Retinal pigment epithelial cell (primary cell): Measurements from ENCODE around the gene BICRAL.

Experiments
- DNase-seq: peaks from one replicate; pipeline ENCODE4 v3.0.0-alpha.2; 2010; ENCODE audit warnings: low read depth
- H3K4me3 ChIP-seq: 2 replicates; pipeline ENCODE4 v1.5.1; 2011; ENCODE audit warnings: mild to moderate bottlenecking, low read length, control low read depth, moderate library complexity
- CTCF ChIP-seq: conservative IDR thresholded peaks from 2 replicates; pipeline ENCODE4 v1.5.1; 2011; ENCODE audit warnings: low read depth, low read length, control low read depth, inconsistent platforms

BICRAL gene

GRCh38 chr6:42851599-42851998, 69.7 kb downstream of the BICRAL start:
- no peak for TF ChIP-seq CTCF
- DNase-seq: no peak
- H3K4me3 ChIP-seq: no peak overlapping the region

- no peak overlapping the region for H3K4me3 ChIP-seq
- DNase-seq: no peak
- TF ChIP-seq CTCF: no peak
Measured at GRCh38 chr6:42860036-42860435, 78.2 kb downstream of the BICRAL start.

DNA sequence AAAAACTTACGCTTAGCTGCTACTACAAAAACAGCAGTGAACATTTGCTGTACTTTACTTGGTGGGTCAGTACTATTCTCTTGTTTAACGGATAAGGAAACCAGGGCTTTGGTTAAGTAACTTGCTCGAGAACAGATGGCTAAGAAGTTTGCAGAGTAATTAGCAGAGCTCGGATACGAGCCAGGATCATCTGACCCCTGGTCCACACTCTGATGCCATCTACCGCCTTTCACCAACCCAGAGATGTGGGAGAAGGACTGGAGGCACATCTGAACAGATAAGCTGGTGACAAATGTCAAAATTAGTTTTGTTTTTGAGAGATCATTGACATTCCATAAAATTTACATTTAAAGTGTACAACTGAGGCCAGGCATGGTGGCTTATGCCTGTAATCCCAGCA, 78.6 kb downstream of the BICRAL start:
- TF ChIP-seq CTCF: no peak
- H3K4me3 ChIP-seq: no peak overlapping the region
- DNase-seq: no peak

DNA sequence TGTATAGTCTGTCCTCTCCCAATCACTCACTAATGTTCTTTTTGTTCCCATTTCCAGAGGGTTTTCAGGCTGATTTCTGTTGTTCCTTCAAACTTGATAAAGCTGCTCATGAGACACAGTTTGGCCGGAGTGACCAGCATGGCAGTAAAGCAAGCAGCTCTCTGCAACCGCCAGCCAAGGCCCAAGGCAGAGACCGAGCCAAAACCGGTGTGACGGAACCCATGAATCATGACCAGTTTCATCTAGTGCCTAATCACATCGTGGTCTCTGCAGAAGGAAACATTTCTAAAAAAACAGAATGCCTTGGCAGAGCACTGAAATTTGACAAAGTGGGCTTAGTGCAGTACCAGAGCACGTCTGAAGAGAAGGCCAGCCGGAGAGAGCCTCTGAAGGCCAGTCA, 82.8 kb downstream of the BICRAL start:
- no peak for DNase-seq
- H3K4me3 ChIP-seq: no peak overlapping the region
- TF ChIP-seq CTCF: no peak

GRCh38 chr6:42870145-42870936, 88.5 kb downstream of the BICRAL start:
- TF ChIP-seq CTCF: no peak
- no peak overlapping the region for H3K4me3 ChIP-seq
- no peak for DNase-seq

DNA sequence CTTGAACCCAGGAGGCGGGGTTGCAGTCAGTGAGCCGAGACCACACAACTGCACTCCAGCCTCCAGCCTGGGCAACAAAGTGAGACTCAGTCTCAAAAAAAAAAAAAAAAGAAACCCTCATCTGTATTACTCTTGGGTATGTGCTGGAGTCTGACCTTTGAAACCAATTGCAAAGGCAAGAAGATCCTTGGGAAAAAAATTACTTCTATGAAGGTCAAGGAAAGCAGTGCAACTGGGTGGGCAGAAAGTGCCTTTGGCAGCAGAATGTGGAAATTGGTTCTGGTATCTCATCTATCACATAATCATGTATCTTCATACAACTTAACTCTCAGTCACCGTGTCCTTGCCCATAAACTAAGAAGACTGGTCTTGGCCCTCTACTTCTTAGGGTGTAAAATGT, 89.9 kb downstream of the BICRAL start:
- H3K4me3 ChIP-seq: no peak overlapping the region
- no peak for TF ChIP-seq CTCF
- no peak for DNase-seq

DNA sequence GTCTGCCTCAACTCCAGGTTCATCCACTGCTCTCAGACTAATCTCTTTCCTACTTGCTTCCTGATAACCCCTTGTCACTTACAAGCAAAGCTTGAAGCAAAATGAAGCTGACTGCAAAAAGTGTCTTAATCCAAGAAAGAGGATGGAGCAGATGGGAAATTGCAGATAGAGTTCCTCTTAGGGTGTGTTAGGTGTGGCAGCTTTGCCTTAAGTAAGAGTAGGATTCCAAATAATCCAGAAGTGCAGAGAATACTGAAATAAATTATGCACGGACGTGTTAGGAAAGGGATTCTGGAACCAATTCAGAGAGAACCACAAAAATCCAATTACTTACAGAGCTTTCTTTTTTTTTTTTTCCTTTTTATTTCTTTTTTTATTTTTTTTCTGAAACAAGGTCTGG, 91.5 kb downstream of the BICRAL start:
- H3K4me3 ChIP-seq: no peak overlapping the region
- TF ChIP-seq CTCF: no peak
- no peak for DNase-seq
